AG10803 (cell line): ENCODE measurements around the gene MVB12A.

Experiments used
- DNase-seq: peaks from one replicate; pipeline ENCODE4 v3.0.0; 2010; ENCODE audit warnings: low read depth
- H3K4me3 ChIP-seq: 2 replicates; pipeline ENCODE4 v1.5.1; 2011; ENCODE audit warnings: mild to moderate bottlenecking, low read length, control low read depth
- TF ChIP-seq, protein P1 (sequence below): conservative IDR thresholded peaks from 2 replicates; pipeline ENCODE4 v1.5.1; 2011; ENCODE audit warnings: mild to moderate bottlenecking, low read length, control low read depth, inconsistent platforms

Gene MVB12A

DNA sequence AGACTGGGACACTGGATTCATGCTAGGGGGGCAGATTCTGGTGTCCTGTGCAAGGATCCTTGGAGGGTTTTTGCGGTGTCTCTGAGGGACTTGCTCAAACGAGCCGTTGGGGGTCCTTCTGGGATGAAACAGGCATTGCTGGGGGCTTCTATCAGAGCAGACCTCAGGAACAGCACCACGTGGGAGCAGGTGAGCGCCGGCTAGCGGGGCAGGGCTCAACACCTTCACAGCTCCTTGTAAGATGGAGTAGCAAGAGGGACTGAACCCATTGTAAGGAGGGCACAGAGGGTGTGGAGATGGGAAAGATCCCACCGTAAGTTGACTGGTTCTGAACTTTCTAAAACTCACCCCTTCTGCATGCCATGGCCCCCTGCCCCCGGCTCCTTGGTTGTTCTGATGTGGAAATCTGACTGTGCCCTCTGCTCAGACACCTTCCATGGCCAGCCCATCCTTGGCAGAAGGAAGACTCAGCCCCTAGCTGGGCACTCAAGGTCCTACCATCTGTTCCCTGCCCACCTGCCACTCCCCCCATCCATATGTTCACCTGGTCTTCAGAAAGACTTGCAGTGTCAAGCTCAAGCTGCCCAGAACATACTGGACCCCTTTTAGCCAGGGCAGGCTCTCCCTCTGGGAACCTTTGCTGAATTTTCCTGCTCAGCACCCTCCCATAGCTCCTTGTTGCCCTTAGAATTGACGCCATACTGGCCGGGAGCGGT, 51.7 kb downstream of the MVB12A start:
- TF ChIP-seq, protein P1, sequence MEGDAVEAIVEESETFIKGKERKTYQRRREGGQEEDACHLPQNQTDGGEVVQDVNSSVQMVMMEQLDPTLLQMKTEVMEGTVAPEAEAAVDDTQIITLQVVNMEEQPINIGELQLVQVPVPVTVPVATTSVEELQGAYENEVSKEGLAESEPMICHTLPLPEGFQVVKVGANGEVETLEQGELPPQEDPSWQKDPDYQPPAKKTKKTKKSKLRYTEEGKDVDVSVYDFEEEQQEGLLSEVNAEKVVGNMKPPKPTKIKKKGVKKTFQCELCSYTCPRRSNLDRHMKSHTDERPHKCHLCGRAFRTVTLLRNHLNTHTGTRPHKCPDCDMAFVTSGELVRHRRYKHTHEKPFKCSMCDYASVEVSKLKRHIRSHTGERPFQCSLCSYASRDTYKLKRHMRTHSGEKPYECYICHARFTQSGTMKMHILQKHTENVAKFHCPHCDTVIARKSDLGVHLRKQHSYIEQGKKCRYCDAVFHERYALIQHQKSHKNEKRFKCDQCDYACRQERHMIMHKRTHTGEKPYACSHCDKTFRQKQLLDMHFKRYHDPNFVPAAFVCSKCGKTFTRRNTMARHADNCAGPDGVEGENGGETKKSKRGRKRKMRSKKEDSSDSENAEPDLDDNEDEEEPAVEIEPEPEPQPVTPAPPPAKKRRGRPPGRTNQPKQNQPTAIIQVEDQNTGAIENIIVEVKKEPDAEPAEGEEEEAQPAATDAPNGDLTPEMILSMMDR: no peak
- no peak for DNase-seq
- H3K4me3 ChIP-seq: peak overlapping the region; percentile 85

DNA sequence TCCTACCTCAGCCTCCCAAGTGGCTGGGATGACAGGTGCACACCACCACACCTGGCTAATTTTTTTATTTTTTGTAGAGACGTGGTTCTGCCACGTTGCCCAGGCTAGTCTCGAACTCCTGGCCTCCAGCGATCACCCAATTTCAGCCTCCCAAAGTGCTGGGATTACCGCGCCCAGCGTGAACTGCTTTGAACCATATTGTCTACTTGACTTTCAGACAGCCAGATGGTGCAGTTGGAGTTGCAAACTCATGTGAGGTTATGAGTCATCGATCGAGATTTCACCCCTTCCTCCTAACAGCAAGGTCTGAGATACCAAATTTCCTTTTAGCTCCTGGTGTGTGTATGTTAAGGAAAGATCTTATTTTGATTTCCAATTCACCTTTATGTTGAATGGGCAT, 53.2 kb downstream of the MVB12A start:
- peak; percentile 93 for DNase-seq
- TF ChIP-seq, protein P1: no peak
- H3K4me3 ChIP-seq: no peak overlapping the region
